IMR-90 (cell line): ENCODE data around the gene ERICH3. TPM values are rescaled to one million over a fixed set of nuclear protein-coding genes. Genes with fewer than 3 reads are reported as not detected.

Experiments used
- ATAC-seq: fragments of 200-7000 bp; cut with Tn5 transposase; 2 replicates; pipeline ENCODE4 v1.9.1; 2020; ENCODE audit warnings: low read depth, mild to moderate bottlenecking, moderate library complexity
- BruUV-seq: library from RNA; stranded (reverse); fragments of 400-500 nt; replicated peaks from 2 replicates; lab custom pipeline; 2021; lab: Mats Ljungman, UMichigan
- CTCF ChIA-PET: fragments of 300-600 bp; formaldehyde crosslinking; extraction: SDS; loops from one replicate; lab custom pipeline; 2021; ENCODE audit warnings: antibody characterized with exemption; lab: Yijun Ruan, JAX
- POLR2A ChIA-PET: fragments of 300-600 bp; sonication (Branson Sonifier 250); formaldehyde crosslinking; loops from one replicate; lab custom pipeline; 2022; ENCODE audit warnings: antibody characterized with exemption; ENCODE audit not compliant: unreplicated experiment; lab: Charles Lee
- DNase-seq: peaks from one replicate; pipeline ENCODE4 v3.0.0; 2013
- H2AFZ ChIP-seq: replicated peaks from 2 replicates; pipeline ENCODE3; 2013; ENCODE audit warnings: low read length, mild to moderate bottlenecking; ENCODE audit not compliant: poor library complexity
- H2AK5ac ChIP-seq: 2 replicates; pipeline ENCODE4 v1.6.1; 2013; ENCODE audit warnings: low read depth, low read length, inconsistent platforms
- H2AK9ac ChIP-seq: replicated peaks from 2 replicates; pipeline ENCODE3; 2013; ENCODE audit warnings: mild to moderate bottlenecking, low read depth, low read length, moderate library complexity; ENCODE audit not compliant: poor library complexity
- H2BK120ac ChIP-seq: 2 replicates; pipeline ENCODE4 v1.6.1; 2013; ENCODE audit warnings: low read depth, low read length, inconsistent platforms
- H2BK15ac ChIP-seq: 3 replicates; pipeline ENCODE4 v1.6.1; 2013; ENCODE audit warnings: low read depth, low read length, inconsistent platforms
- H2BK20ac ChIP-seq: 2 replicates; pipeline ENCODE4 v1.6.1; 2013; ENCODE audit warnings: low read depth, mild to moderate bottlenecking, inconsistent platforms, low read length, moderate library complexity
- H2BK5ac ChIP-seq: 2 replicates; pipeline ENCODE4 v1.6.1; 2013; ENCODE audit warnings: mild to moderate bottlenecking, low read depth, low read length, inconsistent platforms; ENCODE audit not compliant: poor library complexity, severe bottlenecking
- H3K14ac ChIP-seq: replicated peaks from 2 replicates; pipeline ENCODE4 v1.6.1; 2013; ENCODE audit warnings: low read depth, low read length, inconsistent platforms
- H3K18ac ChIP-seq: 2 replicates; pipeline ENCODE4 v1.6.1; 2013; ENCODE audit warnings: low read depth, low read length, control low read depth
- H3K23ac ChIP-seq: 2 replicates; pipeline ENCODE4 v1.6.1; 2013; ENCODE audit warnings: low read depth, low read length, inconsistent platforms
- H3K27ac ChIP-seq: 2 replicates; pipeline ENCODE4 v1.5.1; 2013; ENCODE audit warnings: mild to moderate bottlenecking, control low read depth, low read length; ENCODE audit not compliant: insufficient read depth
- H3K27me3 ChIP-seq: 2 replicates; pipeline ENCODE4 v1.6.1; 2013; ENCODE audit warnings: low read length; ENCODE audit not compliant: control insufficient read depth, insufficient read depth
- H3K36me3 ChIP-seq: 2 replicates; pipeline ENCODE4 v1.6.1; 2013; ENCODE audit warnings: low read length, mixed read lengths; ENCODE audit not compliant: control insufficient read depth, insufficient read depth
- H3K4ac ChIP-seq: 2 replicates; pipeline ENCODE4 v1.6.1; 2013; ENCODE audit warnings: low read depth, low read length, inconsistent platforms
- H3K4me1 ChIP-seq: 2 replicates; pipeline ENCODE4 v1.6.1; 2013; ENCODE audit warnings: low read length, mixed read lengths; ENCODE audit not compliant: control insufficient read depth, insufficient read depth
- H3K4me2 ChIP-seq: 2 replicates; pipeline ENCODE4 v1.6.1; 2013; ENCODE audit warnings: low read depth, mild to moderate bottlenecking, control low read depth, low read length, moderate library complexity
- H3K4me3 ChIP-seq: 2 replicates; pipeline ENCODE4 v1.5.1; 2013; ENCODE audit warnings: low read depth, mild to moderate bottlenecking, control low read depth, low read length, moderate library complexity; ENCODE audit not compliant: insufficient read depth
- H3K56ac ChIP-seq: 2 replicates; pipeline ENCODE4 v1.6.1; 2013; ENCODE audit warnings: low read length, inconsistent platforms; ENCODE audit not compliant: insufficient read depth; ENCODE audit errors: extremely low read depth
- H3K79me1 ChIP-seq, 2 experiments: 2 replicates each; pipeline ENCODE4 v1.6.1; 2013; ENCODE audit warnings: low read length in 2 of 2, inconsistent platforms in 1 of 2, low read depth in 1 of 2
- H3K9ac ChIP-seq: 2 replicates; pipeline ENCODE4 v1.6.1; 2013; ENCODE audit warnings: low read depth, low read length, control low read depth
- H3K9me1 ChIP-seq: 2 replicates; pipeline ENCODE4 v1.6.1; 2013; ENCODE audit warnings: low read length, inconsistent platforms; ENCODE audit not compliant: insufficient read depth
- H3K9me3 ChIP-seq: 2 replicates; pipeline ENCODE4 v1.6.1; 2013; ENCODE audit warnings: low read length; ENCODE audit not compliant: control insufficient read depth, insufficient read depth
- H4K20me1 ChIP-seq: 2 replicates; pipeline ENCODE4 v1.6.1; 2013; ENCODE audit warnings: low read length, inconsistent platforms; ENCODE audit not compliant: insufficient read depth
- H4K5ac ChIP-seq: 2 replicates; pipeline ENCODE4 v1.6.1; 2013; ENCODE audit warnings: mild to moderate bottlenecking, low read depth, low read length, control low read depth
- H4K8ac ChIP-seq, 2 experiments: 2 replicates each; pipeline ENCODE4 v1.6.1; 2013; ENCODE audit warnings: low read depth in 2 of 2, low read length in 2 of 2, control low read depth in 1 of 2, inconsistent platforms in 1 of 2
- H4K91ac ChIP-seq: 2 replicates; pipeline ENCODE4 v1.6.1; 2013; ENCODE audit warnings: low read depth, low read length, inconsistent platforms; ENCODE audit not compliant: insufficient read depth
- CEBPB ChIP-seq: IDR thresholded peaks from 2 replicates; pipeline ENCODE4 v1.6.1; 2012; ENCODE audit warnings: low read depth, low read length, improper control_type of control experiment
- MAFK ChIP-seq: IDR thresholded peaks from 2 replicates; pipeline ENCODE4 v1.6.1; 2012; ENCODE audit warnings: low read depth, low read length, improper control_type of control experiment
- MAZ ChIP-seq: IDR thresholded peaks from 2 replicates; pipeline ENCODE4 v1.6.1; 2012; ENCODE audit warnings: low read depth, mild to moderate bottlenecking, low read length, improper control_type of control experiment, moderate library complexity, borderline replicate concordance
- POLR2A ChIP-seq: IDR thresholded peaks from 2 replicates; pipeline ENCODE4 v1.6.1; 2012; ENCODE audit warnings: mild to moderate bottlenecking, low read depth, low read length
- RAD21 ChIP-seq: IDR thresholded peaks from 2 replicates; pipeline ENCODE4 v1.6.1; 2012; ENCODE audit warnings: low read length, improper control_type of control experiment
- RFX5 ChIP-seq: IDR thresholded peaks from 2 replicates; pipeline ENCODE4 v1.8.0; 2012; ENCODE audit warnings: low read depth, mild to moderate bottlenecking, low read length, moderate library complexity
- USF2 ChIP-seq: fragments of 150-350 bp; IDR thresholded peaks from 2 replicates; pipeline ENCODE4 v1.6.1; 2017; ENCODE audit warnings: mild to moderate bottlenecking, antibody characterized with exemption, low read length, low read depth
- WGBS, 2 experiments: methylation state at CpG; one replicate each; pipeline versions ENCODE4 v1.1.5 to v1.1.7; 2013; ENCODE audit warnings: missing lambda C conversion rate in 2 of 2; ENCODE audit not compliant: insufficient read length in 1 of 2; ENCODE audit errors: extremely low coverage in 2 of 2; 5-methylcytosine and 5-hydroxymethylcytosine counted together
- dilution Hi-C: fragments of 300-500 bp; cut with HindIII; formaldehyde crosslinking; loops from one replicate; pipeline ENCODE4 v1.14.3; 2018; ENCODE audit warnings: low sequenced_read_pairs; ENCODE audit not compliant: unreplicated experiment
- in situ Hi-C: fragments of 300-500 bp; cut with MboI; formaldehyde crosslinking; loops from 3 replicates; pipeline ENCODE4 v1.14.3; 2019; ENCODE audit warnings: low sequenced_read_pairs, inconsistent platforms, mixed read lengths
- intact Hi-C: fragments of 100-400 bp; cut with micrococcal nuclease; formaldehyde crosslinking; loops from 2 replicates; pipeline ENCODE4 v1.10.0; 2022
- polyA plus RNA-seq, 3 experiments: library from polyadenylated mRNA; depleted of rRNA; stranded (reverse); fragments of >200 nt; gene quantifications; 2 replicates each; pipeline ENCODE4 v1.2.3, GENCODE V29; 2012; ENCODE audit warnings: low replicate concordance in 1 of 3
- total RNA-seq: library from RNA; depleted of rRNA; stranded (reverse); fragments of >200 nt; gene quantifications from 2 replicates; pipeline ENCODE4 v1.2.3, GENCODE V29; 2012
- TF ChIP-seq, protein P1 (sequence below): fragments of 150-350 bp; IDR thresholded peaks from 2 replicates; pipeline ENCODE4 v1.6.1; 2016; ENCODE audit warnings: low read depth, mild to moderate bottlenecking, low read length, moderate library complexity, borderline replicate concordance

The ERICH3 gene
- total and polyA plus RNA-seq, 2 of the 4 experiments (the other 2 are of a cell fraction), result not detected

DNA sequence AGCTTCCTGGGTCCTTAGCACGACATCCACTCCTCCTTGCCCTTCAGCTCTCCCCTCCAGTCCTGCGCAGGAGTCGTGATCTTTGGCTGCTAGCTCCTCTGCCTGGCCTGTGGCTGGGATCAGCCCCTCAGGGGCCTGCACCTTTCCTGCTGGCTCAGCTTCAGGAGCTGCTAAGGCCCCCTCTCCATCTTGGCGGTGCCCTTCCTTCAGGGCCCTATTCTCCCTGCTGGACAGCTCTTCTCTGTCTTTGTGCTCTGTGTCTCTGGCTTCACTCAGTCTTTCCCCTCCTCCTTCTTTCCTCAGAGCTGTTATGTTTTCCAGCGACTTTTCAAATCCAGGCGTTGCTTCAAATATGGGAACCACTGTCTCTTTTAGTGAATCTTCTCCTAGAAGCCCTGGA, 101.7 kb downstream of the ERICH3 start:
- no peak overlapping the region for H3K4me3 ChIP-seq
- dilution Hi-C loops (no loop called here), in situ Hi-C loops (no loop called here), intact Hi-C loops (no loop called here)
- 77% methylated on average over 3 of the region's 6 CpGs; no CpG with 5 or more reads in 1 of the 2 experiments for WGBS, 2 experiments
- no peak overlapping the region for H4K91ac ChIP-seq
- H2AFZ ChIP-seq, result no peak overlapping the region
- no peak overlapping the region for H3K56ac ChIP-seq
- no peaks in the 10 kb centered on the region for H3K9me1 ChIP-seq
- H3K18ac ChIP-seq, result no peak overlapping the region
- no TSS peak for BruUV-seq
- H2AK5ac ChIP-seq, result no peak overlapping the region
- H2BK20ac ChIP-seq, result no peak overlapping the region
- H3K23ac ChIP-seq, result no peak overlapping the region
- H3K14ac ChIP-seq, result no peak overlapping the region
- no peak overlapping the region for H4K8ac ChIP-seq
- ATAC-seq (no peak), DNase-seq (no peak)
- no peak overlapping the region for H3K4ac ChIP-seq
- H2AK9ac ChIP-seq, result no peak overlapping the region
- H3K9ac ChIP-seq, result no peak overlapping the region
- no peak overlapping the region for H2BK5ac ChIP-seq
- H3K4me1 ChIP-seq, result no peaks in the 10 kb centered on the region
- no peak overlapping the region for H3K4me2 ChIP-seq
- H3K36me3 ChIP-seq, result no peaks in the 10 kb centered on the region
- no peaks in the 10 kb centered on the region for H4K20me1 ChIP-seq
- no peaks in the 10 kb centered on the region for H3K27me3 ChIP-seq
- H2BK120ac ChIP-seq, result no peak overlapping the region
- no peak overlapping the region for H2BK15ac ChIP-seq
- no peaks in the 10 kb centered on the region for H3K79me1 ChIP-seq
- H4K5ac ChIP-seq, result no peak overlapping the region
- TF ChIP-seq POLR2A (no peak), MAFK (no peak), RAD21 (no peak), RFX5 (no peak), CEBPB (no peak), USF2 (no peak), MAZ (no peak)
- TF ChIP-seq, protein P1, sequence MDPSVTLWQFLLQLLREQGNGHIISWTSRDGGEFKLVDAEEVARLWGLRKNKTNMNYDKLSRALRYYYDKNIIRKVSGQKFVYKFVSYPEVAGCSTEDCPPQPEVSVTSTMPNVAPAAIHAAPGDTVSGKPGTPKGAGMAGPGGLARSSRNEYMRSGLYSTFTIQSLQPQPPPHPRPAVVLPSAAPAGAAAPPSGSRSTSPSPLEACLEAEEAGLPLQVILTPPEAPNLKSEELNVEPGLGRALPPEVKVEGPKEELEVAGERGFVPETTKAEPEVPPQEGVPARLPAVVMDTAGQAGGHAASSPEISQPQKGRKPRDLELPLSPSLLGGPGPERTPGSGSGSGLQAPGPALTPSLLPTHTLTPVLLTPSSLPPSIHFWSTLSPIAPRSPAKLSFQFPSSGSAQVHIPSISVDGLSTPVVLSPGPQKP, result no peak
- H3K9me3 ChIP-seq, result no peaks in the 10 kb centered on the region
- ChIA-PET POLR2A (no interaction called here), CTCF (no interaction called here)
- no peak overlapping the region for H3K27ac ChIP-seq
